GM04504 (cell line): ENCODE measurements around the gene TMEM59L.

Experiments
- DNase-seq: peaks from one replicate; pipeline ENCODE4 v3.0.0-alpha.2; 2012; ENCODE audit warnings: low read depth

The TMEM59L gene

DNA sequence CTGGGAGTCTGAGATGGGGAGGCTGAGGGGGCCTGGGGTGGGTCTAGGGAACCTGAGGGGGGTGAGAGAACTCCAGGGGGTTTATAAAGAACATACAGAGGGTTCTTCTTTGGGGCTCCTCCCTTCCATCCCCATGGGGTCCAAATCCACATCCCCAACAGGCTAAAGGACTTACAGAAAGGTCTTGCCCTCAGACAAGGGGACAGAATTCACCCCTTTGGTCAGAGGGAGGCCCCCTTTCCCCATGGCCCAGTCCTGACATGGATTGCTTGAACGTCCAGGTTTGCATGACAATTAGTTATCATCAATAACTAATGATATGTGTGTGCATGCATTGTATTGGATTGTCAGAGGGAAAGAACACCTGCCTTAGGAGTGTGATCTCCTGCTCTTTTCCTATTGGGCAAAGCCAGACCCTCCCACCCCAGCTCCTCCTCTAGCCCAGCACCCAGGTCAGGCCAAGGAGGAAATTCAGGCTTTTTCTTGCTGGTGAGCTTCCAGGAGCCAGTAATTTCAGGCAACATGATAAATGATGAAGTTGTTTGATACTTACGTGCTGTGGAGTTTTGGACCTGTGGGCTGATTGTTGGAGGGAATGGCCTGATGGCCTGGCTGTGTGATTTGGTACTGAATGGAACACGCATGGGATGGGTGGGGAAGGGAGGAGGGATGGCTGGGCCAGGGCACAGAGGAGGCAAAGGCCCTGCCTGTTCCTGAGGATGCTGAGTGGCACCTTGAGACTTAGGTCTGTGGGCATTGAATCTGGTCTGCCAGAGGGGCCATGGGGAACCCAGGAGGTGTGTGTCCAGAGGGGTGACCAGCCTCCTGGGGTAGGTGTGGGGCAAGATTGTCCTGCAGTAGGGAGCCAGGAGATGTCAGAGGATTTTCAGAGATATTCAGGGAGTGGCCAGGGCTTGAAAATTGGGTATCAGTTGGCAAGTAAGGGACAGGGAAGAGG is 25.3 kb downstream of the TMEM59L start:
- no peak for DNase-seq

DNA sequence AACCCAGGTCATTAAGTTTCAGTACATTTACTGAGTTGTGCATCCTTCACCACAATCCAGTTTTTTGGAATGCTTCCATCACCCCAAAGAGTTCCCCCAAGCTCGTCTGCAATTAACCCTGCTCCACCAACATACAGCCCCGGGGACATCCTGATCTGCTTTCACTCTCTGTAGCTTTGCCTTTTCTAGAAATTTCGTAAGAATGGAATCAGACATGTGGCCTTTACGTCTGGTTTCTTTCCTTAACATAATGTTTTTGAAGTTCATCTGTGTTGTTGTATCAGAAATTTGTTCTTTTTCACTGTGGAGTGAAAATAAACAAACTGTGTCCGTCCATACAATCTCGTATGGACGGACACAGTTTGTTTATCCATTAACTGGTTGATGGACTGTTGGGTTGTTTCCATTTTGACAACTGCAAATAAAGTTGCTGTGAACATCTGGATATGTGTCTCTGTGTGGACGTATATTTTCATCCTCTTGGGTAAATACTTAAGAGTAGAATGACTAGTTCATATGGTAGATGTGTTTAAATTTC is 27.1 kb downstream of the TMEM59L start:
- DNase-seq, result no peak

DNA sequence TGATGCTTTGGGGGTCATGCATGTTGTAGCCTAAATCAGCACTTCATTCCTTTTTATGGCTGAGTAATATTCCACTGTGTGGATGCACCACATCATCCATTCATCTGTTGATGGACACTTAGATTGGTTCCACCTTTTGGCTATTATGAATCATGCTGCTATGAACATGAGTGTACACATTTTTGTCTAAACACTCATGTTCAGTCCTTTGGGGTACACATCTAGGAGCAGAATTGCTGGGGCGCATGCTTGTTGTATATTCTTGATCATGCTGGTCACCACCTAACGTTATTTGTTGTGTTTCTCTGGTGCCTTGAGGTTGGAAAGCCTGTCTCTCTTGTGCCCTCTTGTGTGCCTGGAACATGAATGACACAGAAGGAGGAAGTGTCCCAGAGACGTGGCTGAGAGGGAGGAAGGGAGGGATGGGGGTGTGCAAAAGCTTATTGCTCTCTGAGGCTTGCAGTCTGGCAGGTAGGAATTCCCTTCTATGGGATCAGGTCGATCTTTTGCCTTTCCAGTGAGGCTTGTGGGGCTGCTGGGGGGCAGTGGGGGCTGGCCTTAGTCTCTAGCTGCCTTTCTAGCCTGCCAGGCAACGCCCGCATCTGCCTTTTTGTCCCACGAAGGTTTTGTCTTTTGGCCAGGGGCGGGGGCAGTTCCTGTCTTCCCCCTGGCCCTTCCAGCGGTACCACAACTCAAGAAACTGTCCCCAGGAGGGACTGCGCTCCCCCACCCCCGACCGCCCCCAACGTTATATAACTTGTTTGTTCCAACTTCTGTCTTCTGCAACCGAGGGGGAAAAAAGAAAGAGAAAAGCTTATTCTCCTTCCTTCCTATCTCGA is 31.7 kb downstream of the TMEM59L start:
- no peak for DNase-seq

DNA sequence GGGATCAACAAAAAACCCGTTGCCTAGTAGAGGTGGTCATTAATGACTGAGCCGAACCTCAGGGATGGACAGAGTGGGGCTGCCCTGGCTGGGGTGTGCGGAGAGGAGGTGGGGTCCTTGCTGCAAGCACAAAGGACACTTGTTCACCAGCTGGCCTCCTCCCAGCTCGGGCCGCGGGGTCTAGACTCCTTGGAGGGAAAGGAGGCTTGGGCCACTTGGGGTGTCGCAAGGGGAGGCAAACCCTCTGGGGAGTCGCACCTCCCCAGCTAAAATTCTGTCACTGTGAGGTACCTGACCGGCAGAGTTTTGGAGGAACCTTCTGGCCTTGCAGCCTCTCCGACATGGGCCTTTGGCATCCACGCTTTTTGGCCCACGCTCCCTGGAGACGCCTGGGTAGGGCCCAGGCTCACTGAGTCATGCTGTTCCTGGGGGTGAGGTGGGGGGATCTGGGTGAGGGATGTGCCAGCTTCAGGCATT is 32.4 kb downstream of the TMEM59L start:
- DNase-seq, result no peak

DNA sequence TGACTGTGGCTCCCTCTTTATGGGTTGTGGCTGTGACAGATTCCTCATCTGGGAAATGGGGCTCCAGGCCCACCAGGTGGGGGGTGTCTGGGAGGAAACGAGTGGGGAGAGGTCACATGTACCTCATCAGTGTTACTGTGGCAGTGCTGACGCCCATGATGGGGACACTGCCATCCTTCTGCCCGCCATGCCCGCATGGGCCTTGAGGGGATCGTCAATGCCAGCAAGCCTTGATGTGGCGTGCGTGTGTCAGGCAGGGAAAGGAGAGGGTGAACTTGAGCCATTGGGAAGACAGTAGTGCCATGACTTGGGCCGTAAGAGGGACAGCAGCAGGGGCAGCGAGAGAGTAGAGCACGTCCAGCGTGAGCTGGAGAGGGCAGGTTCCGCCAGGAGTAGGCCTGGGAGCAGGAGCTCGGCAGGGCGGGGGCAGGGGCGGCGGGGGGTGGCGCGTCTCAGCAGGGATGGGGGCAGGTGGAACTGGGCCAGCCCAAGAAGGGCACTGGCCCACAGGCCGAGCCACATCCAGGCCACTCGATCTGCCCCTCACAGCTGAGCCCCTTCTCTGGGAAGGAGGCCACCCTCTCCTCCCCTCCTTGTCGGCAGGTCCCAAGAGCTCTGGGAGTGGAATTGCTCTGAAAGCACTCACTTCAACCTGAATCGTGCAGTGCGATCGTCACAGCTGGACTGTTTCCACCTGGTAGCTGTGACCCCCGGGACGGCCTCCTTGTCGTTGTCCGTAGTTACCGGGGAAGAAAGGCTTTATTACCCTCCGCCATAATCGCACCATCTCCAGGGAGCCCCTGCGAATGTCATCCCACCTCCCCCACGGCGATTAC is 34.1 kb downstream of the TMEM59L start:
- no peak for DNase-seq

DNA sequence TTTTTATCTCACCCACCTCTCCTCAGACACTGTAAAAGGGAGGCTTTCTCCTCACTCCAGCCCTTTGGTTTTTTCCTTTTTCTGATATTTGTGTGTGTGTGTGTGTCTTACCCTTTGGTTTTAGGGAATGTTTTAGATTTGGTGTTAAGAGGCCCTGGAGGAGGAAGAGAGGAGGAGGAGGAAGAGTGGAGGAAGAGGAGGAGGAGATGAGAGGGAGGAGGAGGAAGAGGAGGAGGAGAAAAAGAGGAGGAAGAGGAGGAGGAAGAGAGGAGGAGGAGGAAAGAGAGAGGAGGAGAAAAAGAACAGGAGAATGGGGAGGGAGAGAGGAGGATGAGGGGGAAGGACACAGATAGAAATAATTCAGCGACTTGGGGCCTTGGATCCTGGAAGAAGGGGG is 34.7 kb downstream of the TMEM59L start:
- DNase-seq, result no peak

DNA sequence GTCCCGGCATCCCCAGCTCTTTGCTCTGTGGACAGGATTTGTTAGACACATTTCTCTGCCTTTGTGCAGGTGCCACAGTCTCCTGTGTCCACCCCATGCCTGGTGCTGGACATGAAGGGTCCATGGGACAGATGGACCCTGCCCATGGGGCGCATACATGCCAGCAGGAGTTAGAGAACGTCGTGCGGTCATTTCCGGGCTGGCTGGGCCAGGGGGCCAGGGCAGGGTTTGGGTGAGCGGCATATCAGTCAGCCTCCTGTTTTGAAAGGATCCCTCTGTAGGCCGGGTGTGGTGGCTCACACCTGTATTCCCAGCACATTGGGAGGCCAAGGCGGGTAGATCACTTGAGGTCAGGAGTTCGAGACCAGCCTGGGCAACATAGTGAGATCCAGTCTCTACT is 35.1 kb downstream of the TMEM59L start:
- no peak for DNase-seq

DNA sequence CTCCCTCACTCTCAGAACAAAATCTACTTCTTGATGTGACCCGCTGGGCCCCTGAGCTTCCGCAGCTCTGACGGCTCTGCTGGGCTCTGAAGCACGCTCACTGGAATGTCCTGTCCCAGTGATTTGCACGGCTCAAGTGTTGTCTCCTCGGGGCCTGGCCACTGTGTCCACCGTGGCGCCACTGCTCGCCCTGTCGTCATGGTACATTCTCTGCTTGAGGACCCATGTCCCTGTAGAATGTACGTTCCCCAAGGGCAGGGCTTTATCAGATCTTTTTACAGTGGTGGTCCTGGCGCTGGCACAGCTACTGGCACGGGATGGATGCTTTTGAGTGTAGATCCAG is 36.3 kb downstream of the TMEM59L start:
- no peak for DNase-seq

DNA sequence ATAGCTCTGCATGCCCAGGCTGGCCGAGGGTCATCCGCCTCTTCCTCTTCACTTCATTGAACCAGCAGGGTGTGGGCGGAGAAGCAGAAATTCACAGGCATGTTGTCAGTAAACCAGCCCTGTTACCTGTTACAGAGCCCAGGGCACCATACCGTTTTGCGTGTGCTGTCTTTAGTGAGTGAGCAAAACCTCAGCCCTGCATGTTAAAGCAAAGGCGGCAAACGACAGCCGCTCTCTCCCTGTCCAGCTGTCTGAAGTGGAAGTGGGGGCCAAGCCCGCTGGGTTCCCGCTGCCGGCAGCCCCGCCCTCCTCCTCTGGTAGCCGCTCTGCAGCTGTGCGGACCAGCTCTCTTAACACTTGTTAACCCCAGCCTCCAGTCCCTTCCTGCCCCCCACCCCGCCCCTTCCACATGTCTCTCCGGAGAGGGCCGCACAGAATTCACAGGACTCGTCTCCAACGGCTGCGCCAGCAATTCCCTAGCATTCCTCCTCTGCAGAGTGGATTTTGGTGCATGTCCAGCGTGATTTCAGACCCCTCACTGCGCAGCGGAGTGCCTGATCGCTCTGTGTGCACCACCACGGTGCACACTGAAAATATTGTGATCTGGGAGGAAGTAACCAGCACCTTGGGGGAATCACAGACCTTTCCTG is 36.8 kb downstream of the TMEM59L start:
- no peak for DNase-seq

DNA sequence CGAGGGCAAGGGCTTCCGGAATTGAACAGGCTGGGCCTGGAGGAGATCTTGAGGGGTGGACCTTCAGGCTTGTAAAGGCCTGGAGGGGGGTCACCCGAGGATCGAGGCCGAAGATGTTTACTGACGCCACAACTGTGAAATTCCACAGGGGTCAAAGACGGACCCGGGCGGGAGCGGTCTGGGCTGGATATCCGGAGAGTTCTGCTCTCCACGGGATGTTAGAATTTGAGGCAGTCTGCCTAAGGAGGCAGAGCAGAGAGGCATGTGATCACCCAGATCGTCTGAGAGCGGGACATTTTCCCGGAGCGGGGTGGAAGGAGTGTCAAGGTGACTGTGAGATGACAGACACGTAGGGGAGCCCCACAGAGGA is 37.3 kb downstream of the TMEM59L start:
- DNase-seq, result no peak

DNA sequence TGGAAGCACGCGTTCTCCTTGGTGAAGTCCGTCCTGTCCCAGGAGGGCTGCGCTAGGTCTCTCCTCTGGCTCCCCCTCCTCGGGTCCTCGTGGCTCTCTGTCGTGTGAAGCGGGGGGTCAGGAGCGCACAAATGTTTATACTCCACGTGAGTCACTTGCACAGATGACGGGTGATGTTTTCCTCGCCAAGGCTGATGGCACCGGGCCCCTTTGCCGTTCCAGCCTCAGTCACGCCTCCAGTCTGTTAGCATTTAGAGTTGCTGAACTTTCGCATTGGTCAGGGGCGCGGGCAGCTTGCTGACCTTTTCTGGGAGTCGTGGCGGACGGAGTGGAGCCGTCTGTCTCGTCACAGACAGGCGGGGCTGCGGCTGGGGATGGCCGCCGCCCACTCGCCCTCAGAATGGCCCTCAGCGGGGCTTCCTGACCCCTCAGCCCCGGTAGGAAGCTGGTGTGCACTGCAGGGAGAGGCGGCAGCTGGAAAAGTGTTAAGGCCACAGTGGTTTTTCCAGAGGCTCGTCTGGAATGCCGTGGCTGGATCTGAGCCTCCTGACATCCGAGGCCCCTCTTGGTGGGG is 37.9 kb downstream of the TMEM59L start:
- DNase-seq, result no peak

DNA sequence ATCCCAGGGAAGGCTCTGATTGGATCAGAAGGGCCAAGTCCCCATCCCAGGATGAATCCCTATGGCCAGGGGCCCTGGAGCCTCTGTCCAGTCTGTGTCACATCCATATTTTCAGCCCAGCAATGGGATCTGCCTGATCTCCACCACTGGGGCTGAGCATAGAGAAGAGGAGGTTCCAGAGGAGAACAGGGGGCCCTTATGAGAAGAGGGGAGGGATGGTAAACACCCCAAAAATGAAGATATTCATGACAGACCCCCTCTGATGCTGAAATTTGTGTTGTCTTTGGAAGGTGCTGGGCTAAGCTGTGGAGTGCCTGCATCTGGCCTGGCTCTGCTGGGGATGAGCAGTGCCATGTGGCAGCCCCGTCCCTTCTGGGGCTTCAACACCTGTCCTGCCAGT is 38.6 kb downstream of the TMEM59L start:
- no peak for DNase-seq

DNA sequence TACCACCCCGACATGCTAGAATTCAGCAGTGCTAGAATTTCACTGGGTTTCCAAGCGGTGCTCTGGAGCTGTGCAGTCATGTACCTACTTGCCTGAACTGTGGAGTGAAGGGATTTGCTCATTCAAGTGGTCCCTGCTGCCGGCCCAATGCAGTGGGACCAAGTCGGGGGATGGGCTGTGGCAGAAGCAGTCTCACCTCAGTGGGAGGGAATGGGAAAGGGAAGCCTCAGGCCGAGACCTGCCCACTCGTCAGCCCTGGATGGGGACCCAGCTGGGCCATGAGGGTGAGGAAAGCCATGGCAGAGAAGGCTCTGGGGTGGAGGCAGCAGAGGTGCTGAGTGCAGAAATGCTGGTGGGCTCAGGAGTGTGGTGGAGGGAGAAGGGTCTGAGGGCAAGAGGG is 39.1 kb downstream of the TMEM59L start:
- DNase-seq, result no peak

DNA sequence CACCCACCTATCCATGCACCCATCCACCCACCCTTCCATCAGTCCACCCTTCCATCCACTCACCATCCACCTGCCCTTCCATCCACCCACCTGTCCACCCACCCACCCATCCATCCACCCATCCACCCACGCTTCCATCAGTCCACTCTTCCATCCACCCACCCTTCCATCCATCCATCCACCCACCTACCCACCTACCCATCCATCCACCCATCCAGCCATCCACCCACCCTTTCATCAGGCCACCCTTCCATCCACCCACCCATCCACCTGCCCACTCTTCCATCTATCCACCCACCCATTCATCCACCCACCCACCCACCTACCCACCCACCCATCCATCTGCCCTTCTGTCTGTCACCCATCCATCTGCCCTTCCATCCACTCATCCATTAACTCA is 41.2 kb downstream of the TMEM59L start:
- no peak for DNase-seq

DNA sequence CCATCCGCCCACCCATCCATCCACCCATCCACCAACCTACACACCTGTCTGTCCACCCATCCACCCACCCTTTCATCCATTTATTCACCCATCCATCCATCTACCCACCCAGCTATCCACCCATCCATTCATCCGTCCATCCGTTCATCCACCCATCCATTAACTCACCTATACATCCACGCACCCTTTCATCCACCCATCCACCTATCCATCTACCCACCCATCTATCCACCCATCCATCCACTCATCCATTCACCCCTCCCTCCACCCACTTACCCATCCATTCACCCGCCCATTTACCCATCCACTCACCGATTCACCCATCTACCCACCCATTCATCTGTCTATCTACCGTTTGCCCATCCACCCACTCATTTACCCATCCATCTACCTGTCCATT is 41.8 kb downstream of the TMEM59L start:
- no peak for DNase-seq

DNA sequence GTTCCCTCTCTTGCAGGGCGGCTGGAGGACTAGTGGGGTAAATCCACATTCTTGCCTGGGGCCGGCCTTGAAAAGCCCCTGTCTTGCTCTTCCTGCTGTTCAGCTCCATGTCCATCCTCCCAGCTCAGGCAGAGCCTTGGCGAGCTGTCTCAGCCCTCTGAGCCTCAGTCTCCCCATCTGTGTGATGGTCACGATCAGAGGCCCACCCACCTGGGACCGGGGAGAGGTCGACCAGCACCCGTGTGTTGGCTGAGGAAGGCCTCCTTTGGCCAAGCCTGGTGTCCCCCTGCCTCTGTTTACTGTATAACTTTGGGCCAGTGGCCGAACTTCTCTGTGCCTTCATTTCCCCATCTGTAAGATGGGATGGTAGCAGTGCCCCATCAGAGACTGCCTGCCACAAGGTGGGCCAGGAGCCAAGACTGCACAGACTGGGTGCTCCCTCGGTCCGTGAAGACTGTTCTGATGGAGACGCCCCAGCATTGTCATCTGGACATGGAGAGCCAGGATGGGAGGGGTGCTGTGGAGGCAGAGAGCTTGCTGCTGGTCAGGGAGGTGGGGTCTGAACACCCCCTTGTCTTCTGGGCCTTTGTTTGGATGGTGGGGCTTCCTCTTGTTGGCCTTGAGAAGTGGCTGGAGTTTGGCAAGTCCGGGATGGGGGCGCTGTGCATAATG is 42.6 kb downstream of the TMEM59L start:
- DNase-seq, result no peak

DNA sequence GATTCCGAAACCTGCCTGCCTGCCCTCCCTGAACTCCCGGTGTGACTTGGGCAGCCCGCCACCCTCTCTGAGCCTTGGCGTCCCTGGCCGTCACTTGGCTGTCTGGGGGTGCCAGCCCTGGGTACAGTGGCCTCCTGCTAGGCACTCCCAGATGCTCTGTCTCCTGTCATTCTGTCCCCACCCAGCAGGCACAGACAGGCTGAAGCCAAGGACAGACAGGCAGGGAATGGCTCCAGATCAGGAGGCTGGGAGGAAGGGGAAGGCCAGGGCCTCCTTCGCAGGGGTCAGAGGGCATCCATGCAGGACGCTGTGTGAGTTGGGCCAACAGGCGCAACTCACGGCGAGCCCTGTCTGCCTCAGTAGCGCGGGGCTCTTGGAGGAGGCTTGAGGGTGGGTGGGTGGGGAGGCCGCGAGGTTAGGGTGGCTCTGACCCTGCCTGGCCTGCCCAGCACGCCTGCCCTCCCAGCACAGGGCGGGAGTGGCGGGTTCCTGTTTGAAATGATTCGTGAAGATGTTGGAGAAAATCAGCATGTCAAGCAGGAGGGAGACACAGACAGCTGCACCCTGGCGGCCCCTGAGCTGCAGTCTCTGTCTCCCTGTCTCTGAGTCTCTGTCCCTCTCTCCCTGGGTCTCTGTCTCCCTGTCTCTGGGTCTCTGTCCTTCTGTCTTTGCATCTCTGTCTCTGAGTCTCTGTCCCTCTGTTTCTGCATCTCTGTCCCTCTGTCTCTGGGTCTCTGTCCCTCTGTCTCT is 43.8 kb downstream of the TMEM59L start:
- DNase-seq, result no peak

DNA sequence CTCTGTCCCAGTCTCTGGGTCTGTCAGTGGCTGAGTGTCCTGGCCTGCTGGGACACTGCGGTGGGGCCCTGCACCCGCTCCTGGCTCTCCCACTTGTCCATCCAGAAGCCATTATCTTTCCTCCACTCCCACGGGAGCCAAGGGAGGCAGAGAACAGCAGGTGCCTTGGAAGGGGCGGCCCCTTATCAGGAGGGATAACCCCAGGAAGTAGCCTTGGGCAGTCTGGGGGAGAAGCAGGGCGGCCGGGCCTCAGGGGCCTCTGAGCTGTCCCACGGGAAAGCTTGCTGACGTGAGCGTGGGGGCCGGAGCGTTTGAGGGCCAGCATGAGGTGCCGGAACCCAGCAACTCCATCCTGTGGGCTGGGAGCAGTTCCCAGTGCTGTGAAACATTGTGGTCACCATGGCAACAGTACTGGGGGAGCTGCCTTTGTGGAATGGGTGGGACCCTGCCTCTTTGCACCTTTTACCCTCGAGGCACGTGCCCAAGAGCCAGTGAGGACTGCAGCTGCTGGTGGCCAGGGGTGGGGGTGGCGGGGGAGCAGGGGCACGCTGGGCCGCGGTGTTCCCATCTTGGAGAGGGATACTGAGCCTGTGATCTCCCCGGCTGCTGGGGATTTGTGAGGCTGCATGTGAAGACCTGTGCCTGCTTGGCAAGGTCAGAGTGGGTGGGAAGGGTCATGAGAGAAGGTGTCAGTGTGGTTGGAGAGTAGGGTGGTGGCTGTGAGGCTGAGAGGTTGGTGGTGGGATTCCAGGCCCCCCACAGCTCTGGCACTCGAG is 45.1 kb downstream of the TMEM59L start:
- no peak for DNase-seq

DNA sequence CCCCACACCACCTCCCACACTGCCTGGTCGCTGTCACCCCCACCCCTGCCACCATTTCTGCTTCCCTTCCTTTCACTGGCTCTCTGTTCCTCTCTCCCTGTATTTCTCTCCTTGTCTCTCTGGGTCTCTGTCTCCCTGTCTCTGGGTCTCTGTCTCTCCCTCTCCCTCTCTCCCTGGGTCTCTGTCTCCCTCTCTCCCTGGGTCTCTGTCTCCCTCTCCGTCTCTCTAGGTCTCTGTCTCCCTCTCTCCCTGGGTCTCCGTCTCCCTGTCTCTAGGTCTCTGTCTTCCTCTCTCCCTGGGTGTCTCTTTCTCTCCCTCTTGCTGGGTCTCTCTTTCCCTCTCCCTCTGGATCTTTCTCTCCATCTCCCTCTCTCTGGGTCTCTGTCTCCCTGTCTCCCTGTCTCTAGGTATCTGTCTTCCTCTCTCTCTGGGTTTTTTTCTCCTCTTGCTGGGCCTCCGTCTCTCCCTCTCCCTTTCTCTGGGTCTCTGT is 45.7 kb downstream of the TMEM59L start:
- no peak for DNase-seq
